Ishikawa (cell line): ENCODE measurements around the gene JOSD1.

Source experiments
- CEBPB ChIP-seq: IDR thresholded peaks from 2 replicates; pipeline ENCODE4 v1.6.1; 2012
- CREB1 ChIP-seq: IDR thresholded peaks from 2 replicates; pipeline ENCODE4 v1.6.1; 2012; ENCODE audit warnings: low read depth
- EGR1 ChIP-seq: IDR thresholded peaks from 2 replicates; pipeline ENCODE4 v1.6.1; 2012
- EP300 ChIP-seq: IDR thresholded peaks from 2 replicates; pipeline ENCODE4 v1.6.1; 2012; ENCODE audit warnings: borderline replicate concordance
- FOXM1 ChIP-seq: IDR thresholded peaks from 2 replicates; pipeline ENCODE4 v1.6.1; 2012; ENCODE audit warnings: low read depth, borderline replicate concordance
- NFIC ChIP-seq: IDR thresholded peaks from 2 replicates; pipeline ENCODE4 v1.6.1; 2012
- RAD21 ChIP-seq: IDR thresholded peaks from 2 replicates; pipeline ENCODE4 v1.6.1; 2012; ENCODE audit warnings: low read depth
- TAF1 ChIP-seq: IDR thresholded peaks from 2 replicates; pipeline ENCODE4 v1.6.1; 2012; ENCODE audit warnings: low read depth, mild to moderate bottlenecking
- TCF12 ChIP-seq: IDR thresholded peaks from 2 replicates; pipeline ENCODE4 v1.6.1; 2012; ENCODE audit warnings: low read depth
- TEAD4 ChIP-seq: IDR thresholded peaks from 2 replicates; pipeline ENCODE4 v1.6.1; 2012
- YY1 ChIP-seq: IDR thresholded peaks from 2 replicates; pipeline ENCODE4 v1.6.1; 2012; ENCODE audit warnings: low read depth
- ZBTB7A ChIP-seq: IDR thresholded peaks from 2 replicates; pipeline ENCODE4 v1.6.1; 2012; ENCODE audit warnings: low read depth
- TF ChIP-seq, protein P1 (sequence below): IDR thresholded peaks from 2 replicates; pipeline ENCODE4 v1.6.1; 2012; ENCODE audit warnings: low read depth, mild to moderate bottlenecking
- TF ChIP-seq, protein P2 (sequence below): IDR thresholded peaks from 2 replicates; pipeline ENCODE4 v1.6.1; 2012
- TF ChIP-seq, protein P3 (sequence below): IDR thresholded peaks from 2 replicates; pipeline ENCODE4 v1.6.1; 2012

JOSD1 gene

DNA sequence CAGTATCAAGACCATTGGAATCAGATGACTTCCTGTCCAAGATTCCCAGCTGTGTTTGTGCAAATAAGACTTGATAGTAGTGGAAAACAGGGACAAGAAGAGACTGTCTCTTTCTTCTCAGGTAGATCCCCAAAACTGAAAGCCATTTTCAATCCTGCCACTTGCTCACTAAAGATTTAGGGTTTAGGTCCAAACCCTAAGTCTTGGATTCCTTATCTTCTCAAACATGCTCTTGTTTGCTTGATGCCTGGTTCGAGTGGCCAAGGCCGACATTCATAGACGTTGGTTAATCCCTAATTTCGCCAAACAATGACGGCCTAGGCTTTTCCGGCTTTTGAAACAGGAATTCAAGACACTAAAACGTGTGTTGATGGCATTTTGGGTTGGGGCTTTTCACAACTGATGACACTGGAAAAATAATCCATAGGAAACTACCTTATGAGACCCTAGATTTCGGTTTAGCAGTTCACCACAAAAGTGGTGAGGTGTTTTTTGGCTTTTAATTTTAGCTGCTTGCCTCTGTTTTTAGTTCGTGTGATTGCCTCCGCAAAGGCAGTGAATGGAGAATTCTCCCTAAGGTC lies 4.0 kb upstream of the JOSD1 start:
- TF ChIP-seq EP300: no peak
- TF ChIP-seq CREB1: no peak
- TF ChIP-seq TEAD4: no peak
- TF ChIP-seq FOXM1: no peak
- no peak for TF ChIP-seq CEBPB
- TF ChIP-seq YY1: no peak
- TF ChIP-seq, protein P1, sequence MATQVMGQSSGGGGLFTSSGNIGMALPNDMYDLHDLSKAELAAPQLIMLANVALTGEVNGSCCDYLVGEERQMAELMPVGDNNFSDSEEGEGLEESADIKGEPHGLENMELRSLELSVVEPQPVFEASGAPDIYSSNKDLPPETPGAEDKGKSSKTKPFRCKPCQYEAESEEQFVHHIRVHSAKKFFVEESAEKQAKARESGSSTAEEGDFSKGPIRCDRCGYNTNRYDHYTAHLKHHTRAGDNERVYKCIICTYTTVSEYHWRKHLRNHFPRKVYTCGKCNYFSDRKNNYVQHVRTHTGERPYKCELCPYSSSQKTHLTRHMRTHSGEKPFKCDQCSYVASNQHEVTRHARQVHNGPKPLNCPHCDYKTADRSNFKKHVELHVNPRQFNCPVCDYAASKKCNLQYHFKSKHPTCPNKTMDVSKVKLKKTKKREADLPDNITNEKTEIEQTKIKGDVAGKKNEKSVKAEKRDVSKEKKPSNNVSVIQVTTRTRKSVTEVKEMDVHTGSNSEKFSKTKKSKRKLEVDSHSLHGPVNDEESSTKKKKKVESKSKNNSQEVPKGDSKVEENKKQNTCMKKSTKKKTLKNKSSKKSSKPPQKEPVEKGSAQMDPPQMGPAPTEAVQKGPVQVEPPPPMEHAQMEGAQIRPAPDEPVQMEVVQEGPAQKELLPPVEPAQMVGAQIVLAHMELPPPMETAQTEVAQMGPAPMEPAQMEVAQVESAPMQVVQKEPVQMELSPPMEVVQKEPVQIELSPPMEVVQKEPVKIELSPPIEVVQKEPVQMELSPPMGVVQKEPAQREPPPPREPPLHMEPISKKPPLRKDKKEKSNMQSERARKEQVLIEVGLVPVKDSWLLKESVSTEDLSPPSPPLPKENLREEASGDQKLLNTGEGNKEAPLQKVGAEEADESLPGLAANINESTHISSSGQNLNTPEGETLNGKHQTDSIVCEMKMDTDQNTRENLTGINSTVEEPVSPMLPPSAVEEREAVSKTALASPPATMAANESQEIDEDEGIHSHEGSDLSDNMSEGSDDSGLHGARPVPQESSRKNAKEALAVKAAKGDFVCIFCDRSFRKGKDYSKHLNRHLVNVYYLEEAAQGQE: no peak
- TF ChIP-seq EGR1: no peak
- TF ChIP-seq TCF12: no peak
- TF ChIP-seq RAD21: no peak

DNA sequence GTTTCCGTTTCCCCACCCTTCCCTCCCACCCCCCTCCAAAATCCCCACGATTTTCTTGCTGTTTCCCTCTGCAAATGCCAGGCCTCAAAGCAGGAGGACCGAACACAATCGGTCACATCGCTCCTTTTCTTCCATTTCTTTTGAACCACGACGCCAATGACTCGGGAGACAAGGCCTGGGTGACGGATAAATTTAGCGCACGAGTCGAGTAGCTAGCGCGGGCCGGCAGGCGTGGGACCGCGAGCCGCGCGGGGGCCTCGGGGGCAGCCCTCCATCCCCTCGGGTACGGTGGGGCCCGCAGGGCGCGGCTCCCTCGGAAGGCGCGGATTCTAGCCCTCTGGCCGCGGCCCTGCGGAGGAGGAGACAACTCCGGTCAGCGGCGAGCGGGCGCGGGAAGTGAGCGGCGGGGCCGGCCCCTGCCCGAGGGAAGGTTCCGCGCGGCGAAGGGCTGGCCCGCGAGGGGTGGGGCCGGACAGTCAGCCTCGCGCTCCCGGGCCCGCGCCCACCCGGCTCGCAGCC lies 414 bp downstream of the JOSD1 start:
- no peak for TF ChIP-seq YY1
- TF ChIP-seq, protein P2, sequence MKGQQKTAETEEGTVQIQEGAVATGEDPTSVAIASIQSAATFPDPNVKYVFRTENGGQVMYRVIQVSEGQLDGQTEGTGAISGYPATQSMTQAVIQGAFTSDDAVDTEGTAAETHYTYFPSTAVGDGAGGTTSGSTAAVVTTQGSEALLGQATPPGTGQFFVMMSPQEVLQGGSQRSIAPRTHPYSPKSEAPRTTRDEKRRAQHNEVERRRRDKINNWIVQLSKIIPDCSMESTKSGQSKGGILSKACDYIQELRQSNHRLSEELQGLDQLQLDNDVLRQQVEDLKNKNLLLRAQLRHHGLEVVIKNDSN: no peak
- no peak for TF ChIP-seq TEAD4
- TF ChIP-seq NFIC: no peak
- TF ChIP-seq, protein P3, sequence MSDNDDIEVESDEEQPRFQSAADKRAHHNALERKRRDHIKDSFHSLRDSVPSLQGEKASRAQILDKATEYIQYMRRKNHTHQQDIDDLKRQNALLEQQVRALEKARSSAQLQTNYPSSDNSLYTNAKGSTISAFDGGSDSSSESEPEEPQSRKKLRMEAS: peak; percentile 68; the same call in 1 of the 2 replicates
- no peak for TF ChIP-seq CREB1
- TF ChIP-seq ZBTB7A: peak; percentile 29; the same call in 1 of the 2 replicates
- TF ChIP-seq RAD21: no peak
- no peak for TF ChIP-seq EP300
- 0 out of 2 replicates have a peak, but pooled peaks have one; percentile 5 for TF ChIP-seq EGR1
- peak; percentile 2; the same call in 1 of the 2 replicates for TF ChIP-seq TCF12
- peak; percentile 46; the same call in 1 of the 2 replicates for TF ChIP-seq TAF1
- no peak for TF ChIP-seq CEBPB
- no peak for TF ChIP-seq FOXM1
- TF ChIP-seq, protein P1: no peak

DNA sequence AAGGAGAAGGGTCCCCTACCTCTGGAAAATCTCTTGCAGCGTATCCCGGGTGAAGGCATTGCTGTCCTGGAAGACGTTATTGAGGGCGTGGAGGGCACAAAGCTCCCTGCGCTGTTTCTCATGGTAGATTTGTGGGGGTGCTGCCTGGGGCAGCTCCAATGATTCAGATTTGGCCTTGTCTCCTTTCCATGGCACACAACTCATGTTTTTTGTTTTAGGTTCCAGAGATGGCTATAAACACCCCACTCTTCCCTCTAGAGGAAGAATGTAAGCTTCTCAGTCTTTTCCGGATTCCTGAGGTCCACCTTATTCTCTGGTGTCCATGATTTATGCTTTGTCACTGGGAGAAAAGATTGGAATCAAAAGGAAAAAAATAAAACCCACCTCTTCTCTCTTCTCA lies 959 bp downstream of the JOSD1 start:
- no peak for TF ChIP-seq EGR1
- TF ChIP-seq CEBPB: no peak
- no peak for TF ChIP-seq ZBTB7A
- TF ChIP-seq TCF12: no peak
- TF ChIP-seq YY1: no peak
- TF ChIP-seq TEAD4: no peak
- TF ChIP-seq, protein P3: no peak
- TF ChIP-seq CREB1: no peak
- TF ChIP-seq, protein P1: no peak
- no peak for TF ChIP-seq TAF1
- TF ChIP-seq, protein P2: no peak
- no peak for TF ChIP-seq FOXM1
- TF ChIP-seq RAD21: no peak
- TF ChIP-seq NFIC: no peak
- no peak for TF ChIP-seq EP300

DNA sequence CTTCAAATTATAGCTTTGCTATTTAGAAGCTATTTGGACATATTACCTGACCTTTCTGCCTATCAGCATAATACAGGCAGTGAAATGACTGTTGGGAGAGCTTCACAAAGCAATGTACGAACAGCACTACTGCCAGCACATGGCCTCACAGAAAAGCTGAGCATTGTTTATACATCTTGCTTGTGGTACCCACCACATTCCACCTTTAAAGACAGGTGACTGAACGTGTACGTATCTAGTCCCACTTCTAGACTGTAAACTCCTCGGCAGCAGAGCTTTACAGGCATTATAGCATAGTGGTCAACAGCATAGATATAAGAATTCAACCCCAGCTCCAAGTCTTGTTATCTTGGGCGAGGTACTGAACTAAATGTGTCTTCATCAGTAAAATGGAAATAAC lies 1.6 kb downstream of the JOSD1 start:
- no peak for TF ChIP-seq EGR1
- TF ChIP-seq YY1: no peak
- TF ChIP-seq NFIC: no peak
- TF ChIP-seq ZBTB7A: no peak
- TF ChIP-seq, protein P1: no peak
- no peak for TF ChIP-seq CREB1
